WTC11 (cell line): ENCODE measurements around the gene NFAM1. TPM values are rescaled to one million over a fixed set of nuclear protein-coding genes. Genes with fewer than 3 reads are reported as not detected.

Source experiments
- ATAC-seq: fragments of 200-7000 bp; cut with Tn5 transposase; 2 replicates; pipeline ENCODE4 v1.10.0; 2021; ENCODE audit warnings: mild to moderate bottlenecking, moderate library complexity
- CTCF ChIA-PET: fragments of 300-600 bp; sonication (Branson Sonifier 250); formaldehyde crosslinking; loops from one replicate; lab custom pipeline; 2021; ENCODE audit warnings: antibody characterized with exemption; lab: Charles Lee
- POLR2A ChIA-PET: fragments of 350-600 bp; sonication (Branson Sonifier 250); formaldehyde crosslinking; loops from one replicate; lab custom pipeline; 2021; ENCODE audit warnings: antibody characterized with exemption; lab: Charles Lee
- DNase-seq: peaks from one replicate; pipeline ENCODE4 v3.0.0; 2021; ENCODE audit warnings: low spot score
- H3K27ac Mint-ChIP-seq: 2 replicates; pipeline ENCODE4 v1.8.0; 2021; ENCODE audit warnings: mixed read lengths
- H3K27me3 Mint-ChIP-seq: 2 replicates; pipeline ENCODE4 v1.8.0; 2021; ENCODE audit warnings: low read depth, mild to moderate bottlenecking, moderate library complexity, mixed read lengths
- H3K36me3 Mint-ChIP-seq: 2 replicates; pipeline ENCODE4 v1.8.0; 2021; ENCODE audit warnings: mixed read lengths
- H3K4me1 Mint-ChIP-seq: 2 replicates; pipeline ENCODE4 v1.8.0; 2022; ENCODE audit warnings: mixed read lengths
- H3K4me3 Mint-ChIP-seq: 2 replicates; pipeline ENCODE4 v1.8.0; 2021; ENCODE audit warnings: mild to moderate bottlenecking, moderate library complexity, mixed read lengths
- H3K9me3 Mint-ChIP-seq: 2 replicates; pipeline ENCODE4 v1.8.0; 2021; ENCODE audit warnings: mixed read lengths
- ARID4B ChIP-seq: sonication (generic); formaldehyde crosslinking; IDR thresholded peaks from 2 replicates; pipeline ENCODE4 v1.8.0; 2023; ENCODE audit warnings: missing genetic modification reagents, mild to moderate bottlenecking, borderline replicate concordance
- ATF2 ChIP-seq: sonication (generic); formaldehyde crosslinking; IDR thresholded peaks from 2 replicates; pipeline ENCODE4 v1.8.1; 2022; ENCODE audit warnings: low read depth, missing genetic modification reagents, borderline replicate concordance
- ATF3 ChIP-seq: sonication (generic); formaldehyde crosslinking; conservative IDR thresholded peaks from 2 replicates; pipeline ENCODE4 v1.8.1; 2022; ENCODE audit warnings: mild to moderate bottlenecking, missing genetic modification reagents
- CDX4 ChIP-seq: fragments of 250-450 bp; sonication (Bioruptor Pico); IDR thresholded peaks from 2 replicates; pipeline ENCODE4 v1.9.0; 2021; ENCODE audit warnings: moderate library complexity, mild to moderate bottlenecking, inconsistent platforms, borderline replicate concordance
- CTCF ChIP-seq: fragments of 200-600 bp; IDR thresholded peaks from 2 replicates; pipeline ENCODE4 v1.8.0; 2022; ENCODE audit warnings: antibody characterized with exemption
- FOXK1 ChIP-seq: sonication (generic); formaldehyde crosslinking; IDR thresholded peaks from 2 replicates; pipeline ENCODE4 v1.8.0; 2022; ENCODE audit warnings: mild to moderate bottlenecking, moderate library complexity, missing genetic modification reagents
- FOXP1 ChIP-seq: sonication (generic); formaldehyde crosslinking; IDR thresholded peaks from 2 replicates; pipeline ENCODE4 v1.8.0; 2022; ENCODE audit warnings: missing genetic modification reagents, mild to moderate bottlenecking, moderate library complexity, borderline replicate concordance
- HMGA2 ChIP-seq: fragments of 250-450 bp; sonication (Bioruptor Pico); IDR thresholded peaks from 2 replicates; pipeline ENCODE4 v1.4.0; 2021; ENCODE audit warnings: mild to moderate bottlenecking, moderate library complexity
- JAZF1 ChIP-seq: fragments of 250-450 bp; sonication (Bioruptor Pico); IDR thresholded peaks from 2 replicates; pipeline ENCODE4 v1.9.0; 2021; ENCODE audit warnings: moderate library complexity, mild to moderate bottlenecking, inconsistent platforms
- NFE2L1 ChIP-seq: sonication (generic); formaldehyde crosslinking; IDR thresholded peaks from 2 replicates; pipeline ENCODE4 v1.8.1; 2023; ENCODE audit warnings: missing genetic modification reagents
- SP1 ChIP-seq: sonication (generic); formaldehyde crosslinking; conservative IDR thresholded peaks from 2 replicates; pipeline ENCODE4 v1.8.1; 2022; ENCODE audit warnings: missing genetic modification reagents
- ZBTB21 ChIP-seq: sonication (generic); formaldehyde crosslinking; IDR thresholded peaks from 2 replicates; pipeline ENCODE4 v1.8.1; 2023; ENCODE audit warnings: mild to moderate bottlenecking, missing genetic modification reagents, borderline replicate concordance
- ZBTB43 ChIP-seq: sonication (generic); formaldehyde crosslinking; IDR thresholded peaks from 2 replicates; pipeline ENCODE4 v1.8.1; 2023; ENCODE audit warnings: mild to moderate bottlenecking, missing genetic modification reagents
- ZNF263 ChIP-seq: sonication (generic); formaldehyde crosslinking; IDR thresholded peaks from 2 replicates; pipeline ENCODE4 v1.8.1; 2022; ENCODE audit warnings: low read depth, mild to moderate bottlenecking, moderate library complexity, missing genetic modification reagents
- ZNF532 ChIP-seq: fragments of 250-450 bp; sonication (Bioruptor Pico); IDR thresholded peaks from 2 replicates; pipeline ENCODE4 v1.9.0; 2021; ENCODE audit warnings: mild to moderate bottlenecking, borderline replicate concordance
- total RNA-seq: library from RNA; stranded (reverse); gene quantifications from 3 replicates; pipeline ENCODE4 v1.2.3, GENCODE V29; 2021

The NFAM1 gene
- total RNA-seq, 1 experiment from 2014 or later = 1.6 TPM

GRCh38 chr22:42475122-42475521, 42.9 kb upstream of the NFAM1 start (continued):
- TF ChIP-seq ZNF532 (CRISPR knock-in tag) (no peak), JAZF1 (CRISPR knock-in tag) (no peak)

- no peaks in the 10 kb centered on the region for H3K9me3 Mint-ChIP-seq
- H3K27ac Mint-ChIP-seq = no peak overlapping the region
- no peak overlapping the region for H3K4me3 Mint-ChIP-seq
- peaks cover 21% of the 10 kb centered on the region for H3K27me3 Mint-ChIP-seq
- H3K4me1 Mint-ChIP-seq = peaks cover 4% of the 10 kb centered on the region
- TF ChIP-seq ATF2 (CRISPR knock-in tag) = no peak
- peak; percentile 83 for TF ChIP-seq HMGA2 (CRISPR knock-in tag)
- peak; percentile 31 for TF ChIP-seq CTCF
- TF ChIP-seq ATF3 (CRISPR knock-in tag) = no peak
- TF ChIP-seq FOXK1 = no peak
- no peak for TF ChIP-seq SP1 (CRISPR knock-in tag)
- CTCF ChIA-PET = interaction anchor here (0.5 to 3.0 kb wide), 26 partner anchors 9 to 383 kb away, joined by 3 to 25 read pairs (median 4); partner anchors contain the start of gene NDUFA6
- DNase-seq = no peak
- peak; percentile 76 for ATAC-seq
- no peaks in the 10 kb centered on the region for H3K36me3 Mint-ChIP-seq
- POLR2A ChIA-PET = interaction anchor here (0.6 to 1.1 kb wide), 4 partner anchors 11 to 142 kb away, joined by 3 to 4 read pairs (median 3); no protein-coding TSS in a partner anchor
These were observed 41.4 kb upstream of the NFAM1 start for GRCh38 chr22:42473484-42474193.

GRCh38 chr22:42472671-42473070, 40.5 kb upstream of the NFAM1 start:
- ATAC-seq (no peak), DNase-seq (no peak)
- Mint-ChIP-seq H3K4me3 (no peak overlapping the region), H3K4me1 (peaks cover 3% of the 10 kb centered on the region; the same call in 1 of the 2 replicates), H3K36me3 (no peaks in the 10 kb centered on the region), H3K27ac (no peak overlapping the region), H3K9me3 (no peaks in the 10 kb centered on the region), H3K27me3 (peaks cover 26% of the 10 kb centered on the region)
- CTCF ChIA-PET = interaction anchor here (0.8 to 3.0 kb wide), 8 partner anchors 10 to 382 kb away, joined by 3 to 25 read pairs (median 10); partner anchors contain the start of gene NDUFA6
- POLR2A ChIA-PET = interaction anchor here (0.8 kb wide), 1 partner anchor 10 kb away, joined by 3 read pairs; no protein-coding TSS in a partner anchor
- TF ChIP-seq HMGA2 (CRISPR knock-in tag) = no peak
- no peak for TF ChIP-seq ZBTB21
- no peak for TF ChIP-seq FOXP1 (CRISPR knock-in tag)
- TF ChIP-seq ARID4B = no peak
- TF ChIP-seq ZNF263 (CRISPR knock-in tag) = no peak
- no peak for TF ChIP-seq CDX4 (CRISPR knock-in tag)
- no peak for TF ChIP-seq ZBTB43 (CRISPR knock-in tag)
- no peak for TF ChIP-seq NFE2L1 (CRISPR knock-in tag)
